GM23248 (cell line): ENCODE results near the gene USP31. TPM values are rescaled to one million over a fixed set of nuclear protein-coding genes. Genes with fewer than 3 reads are reported as not detected.

Experiments used
- DNase-seq: peaks from one replicate; pipeline ENCODE4 v3.0.0-alpha.2; 2015
- H2AFZ ChIP-seq: fragments of 200-600 bp; sonication (generic); 2 replicates; pipeline ENCODE4 v1.6.1; 2016; ENCODE audit warnings: antibody characterized with exemption
- H3F3A ChIP-seq: fragments of 200-600 bp; sonication (generic); 2 replicates; pipeline ENCODE4 v1.6.1; 2016; ENCODE audit warnings: mild to moderate bottlenecking, antibody characterized with exemption, mixed run types; ENCODE audit not compliant: insufficient read depth
- H3K27ac ChIP-seq: fragments of 200-600 bp; sonication (generic); 2 replicates; pipeline ENCODE4 v1.5.1; 2016; ENCODE audit warnings: mild to moderate bottlenecking
- H3K27me3 ChIP-seq: fragments of 200-600 bp; sonication (generic); replicated peaks from 2 replicates; pipeline ENCODE4 v1.6.1; 2016; ENCODE audit warnings: mild to moderate bottlenecking; ENCODE audit not compliant: insufficient read depth
- H3K36me3 ChIP-seq: fragments of 200-600 bp; sonication (generic); 2 replicates; pipeline ENCODE4 v1.6.1; 2016; ENCODE audit warnings: low read depth, mild to moderate bottlenecking
- H3K4me1 ChIP-seq: fragments of 200-600 bp; sonication (generic); 2 replicates; pipeline ENCODE4 v1.6.1; 2016; ENCODE audit warnings: mild to moderate bottlenecking; ENCODE audit not compliant: insufficient read depth
- H3K4me2 ChIP-seq: fragments of 200-600 bp; sonication (generic); one replicate; pipeline ENCODE4 v1.6.1; 2016; ENCODE audit warnings: mild to moderate bottlenecking; ENCODE audit not compliant: unreplicated experiment
- H3K4me3 ChIP-seq: fragments of 200-600 bp; sonication (generic); 2 replicates; pipeline ENCODE4 v1.5.1; 2016; ENCODE audit warnings: mild to moderate bottlenecking
- H3K79me2 ChIP-seq: fragments of 200-600 bp; sonication (generic); 2 replicates; pipeline ENCODE4 v1.6.1; 2016; ENCODE audit warnings: mild to moderate bottlenecking; ENCODE audit not compliant: insufficient read depth
- H3K9ac ChIP-seq: fragments of 200-600 bp; sonication (generic); 2 replicates; pipeline ENCODE4 v1.6.1; 2016; ENCODE audit warnings: mild to moderate bottlenecking
- H3K9me2 ChIP-seq: fragments of 200-600 bp; sonication (generic); 2 replicates; pipeline ENCODE4 v1.6.1; 2016; ENCODE audit warnings: mixed run types, mild to moderate bottlenecking, moderate library complexity; ENCODE audit not compliant: insufficient read depth
- H3K9me3 ChIP-seq: fragments of 200-600 bp; sonication (generic); one replicate; pipeline ENCODE4 v1.6.1; 2017; ENCODE audit warnings: low read depth
- H4K20me1 ChIP-seq: fragments of 200-600 bp; sonication (generic); 2 replicates; pipeline ENCODE4 v1.6.0; 2016; ENCODE audit not compliant: insufficient read depth
- EZH2 ChIP-seq: fragments of 200-600 bp; sonication (generic); IDR thresholded peaks from 2 replicates; pipeline ENCODE4 v1.6.1; 2018; ENCODE audit warnings: antibody characterized with exemption, mild to moderate bottlenecking; ENCODE audit not compliant: insufficient read depth, poor library complexity, severe bottlenecking
- EZH2phosphoT487 ChIP-seq: fragments of 200-600 bp; sonication (generic); IDR thresholded peaks from 2 replicates; pipeline ENCODE4 v1.6.1; 2018; ENCODE audit warnings: antibody characterized with exemption, moderate library complexity, mild to moderate bottlenecking, low read depth; ENCODE audit not compliant: insufficient read depth
- WGBS, 2 experiments: methylation state at CpG; one replicate each; pipeline ENCODE4 v1.1.6; 2015 to 2017; ENCODE audit warnings: low lambda C conversion rate in 2 of 2, low coverage in 1 of 2; ENCODE audit errors: missing lambda C conversion rate in 2 of 2; 5-methylcytosine and 5-hydroxymethylcytosine counted together
- in situ Hi-C: fragments of 300-500 bp; cut with MboI; formaldehyde crosslinking; loops from 2 replicates; pipeline ENCODE4 v1.15.0; 2020
- polyA plus RNA-seq: library from polyadenylated mRNA; unstranded; fragments of >200 nt; fragmentation: Nextera tagmentation; extraction: Ambion mirVana; gene quantifications from 2 replicates; pipeline ENCODE4 v1.2.1, GENCODE V29; 2016
- total RNA-seq: library from RNA; depleted of rRNA; stranded (reverse); fragments of >200 nt; shearing (Covaris generic); gene quantifications from 2 replicates; pipeline ENCODE4 v1.2.3, GENCODE V29; 2014

The USP31 gene
- total and polyA plus RNA-seq, 2 experiments from 2014 or later: 0.88 to 6.6 TPM

- no peaks in the 10 kb centered on the region for H3F3A ChIP-seq
- no peak overlapping the region for H2AFZ ChIP-seq
- H3K9ac ChIP-seq: no peak overlapping the region
- H3K4me3 ChIP-seq: no peak overlapping the region
- 64 to 65% methylated on average over 9 of the region's 9 CpGs for whole genome bisulfite sequencing, 2 experiments
- H3K9me2 ChIP-seq: no peaks in the 10 kb centered on the region
- TF ChIP-seq EZH2phosphoT487: no peak
- TF ChIP-seq EZH2: no peak
- no peak for DNase-seq
- in situ Hi-C loops: no loop called here
- no peaks in the 10 kb centered on the region for H3K9me3 ChIP-seq
- no peaks in the 10 kb centered on the region for H3K27me3 ChIP-seq
- no peak overlapping the region for H3K27ac ChIP-seq
- no peaks in the 10 kb centered on the region for H3K4me1 ChIP-seq
- no peaks in the 10 kb centered on the region for H4K20me1 ChIP-seq
- H3K4me2 ChIP-seq: no peak overlapping the region
- no peaks in the 10 kb centered on the region for H3K36me3 ChIP-seq
- no peaks in the 10 kb centered on the region for H3K79me2 ChIP-seq
These were observed 45.4 kb upstream of the USP31 start for GRCh38 chr16:23194497-23195221.

- DNase-seq: no peak
- Histone ChIP-seq H3K9me3 (no peaks in the 10 kb centered on the region), H3K79me2 (no peaks in the 10 kb centered on the region), H3K4me3 (no peak overlapping the region), H3K4me2 (no peak overlapping the region), H2AFZ (no peak overlapping the region), H3K27ac (no peak overlapping the region), H3F3A (no peaks in the 10 kb centered on the region), H3K36me3 (no peaks in the 10 kb centered on the region), H3K4me1 (no peaks in the 10 kb centered on the region), H3K27me3 (peaks cover 20% of the 10 kb centered on the region), H4K20me1 (no peaks in the 10 kb centered on the region), H3K9ac (no peak overlapping the region), H3K9me2 (no peaks in the 10 kb centered on the region)
- no peak for TF ChIP-seq EZH2
- TF ChIP-seq EZH2phosphoT487: no peak
- in situ Hi-C loops: loop anchor here (10.0 kb wide), 1 partner anchor 246 kb away; no protein-coding TSS in a partner anchor
- 77 to 78% methylated on average over 2 of the region's 2 CpGs for WGBS, 2 experiments
These were observed 39.7 kb upstream of the USP31 start for GRCh38 chr16:23188911-23189310.

- no peaks in the 10 kb centered on the region for H3K9me2 ChIP-seq
- in situ Hi-C loops: loop anchor here (10.0 kb wide), 1 partner anchor 247 kb away; no protein-coding TSS in a partner anchor
These were observed 38.1 kb upstream of the USP31 start for GRCh38 chr16:23187341-23187740.

GRCh38 chr16:23186171-23186570 lies 36.9 kb upstream of the USP31 start:
- Histone ChIP-seq H3K79me2 (no peaks in the 10 kb centered on the region), H3K27ac (no peak overlapping the region), H3K9ac (no peak overlapping the region), H3K9me2 (no peaks in the 10 kb centered on the region), H3K4me3 (no peak overlapping the region), H3K9me3 (no peaks in the 10 kb centered on the region), H3K4me2 (no peak overlapping the region), H4K20me1 (no peaks in the 10 kb centered on the region), H3K27me3 (peaks cover 42% of the 10 kb centered on the region), H3F3A (no peaks in the 10 kb centered on the region), H3K36me3 (no peaks in the 10 kb centered on the region), H3K4me1 (no peaks in the 10 kb centered on the region), H2AFZ (no peak overlapping the region)
- in situ Hi-C loops: loop anchor here (10.0 kb wide), 1 partner anchor 249 kb away; no protein-coding TSS in a partner anchor
- 70 to 71% methylated on average over 24 of the region's 24 CpGs for WGBS, 2 experiments
- no peak for DNase-seq
- TF ChIP-seq EZH2 (no peak), EZH2phosphoT487 (no peak)

More at GRCh38 chr16:23187341-23187740, 38.1 kb upstream of the USP31 start:
- no peak overlapping the region for H3K4me3 ChIP-seq
- DNase-seq: no peak
- H3K9me3 ChIP-seq: no peaks in the 10 kb centered on the region
- WGBS, 2 experiments: 33 to 44% methylated on average over 3 of the region's 3 CpGs
- TF ChIP-seq EZH2phosphoT487 (no peak), EZH2 (no peak)
- H2AFZ ChIP-seq: no peak overlapping the region
- H3K79me2 ChIP-seq: no peaks in the 10 kb centered on the region
- H3K27me3 ChIP-seq: peaks cover 34% of the 10 kb centered on the region
- no peak overlapping the region for H3K9ac ChIP-seq
- H3K36me3 ChIP-seq: no peaks in the 10 kb centered on the region
- no peaks in the 10 kb centered on the region for H3F3A ChIP-seq
- no peak overlapping the region for H3K4me2 ChIP-seq
- H4K20me1 ChIP-seq: no peaks in the 10 kb centered on the region
- H3K27ac ChIP-seq: no peak overlapping the region
- no peaks in the 10 kb centered on the region for H3K4me1 ChIP-seq
